PFSK-1 (cell line): ENCODE data around the gene ATG7.

Experiments
- FOXP2 ChIP-seq: optimal IDR thresholded peaks from 2 replicates; pipeline ENCODE3; 2011; ENCODE audit warnings: borderline replicate concordance, control low read depth, inconsistent platforms; ENCODE audit not compliant: insufficient read depth; ENCODE audit errors: extremely low read length, extremely low read depth
- POLR2AphosphoS5 ChIP-seq: IDR thresholded peaks from 2 replicates; pipeline ENCODE4 v1.6.1; 2012; ENCODE audit warnings: low read depth, mild to moderate bottlenecking, control low read depth, low read length, moderate library complexity
- SIN3A ChIP-seq: IDR thresholded peaks from 2 replicates; pipeline ENCODE4 v1.6.1; 2012; ENCODE audit warnings: mild to moderate bottlenecking, low read length, moderate library complexity, borderline replicate concordance; ENCODE audit not compliant: insufficient read depth
- TAF1 ChIP-seq: IDR thresholded peaks from 2 replicates; pipeline ENCODE4 v1.6.1; 2012; ENCODE audit warnings: low read length, control low read depth, borderline replicate concordance; ENCODE audit not compliant: insufficient read depth
- TF ChIP-seq, protein P1 (sequence below), 2 experiments: IDR thresholded peaks; 2 replicates each; pipeline versions ENCODE4 v1.6.1 to v1.8.0; 2011 to 2012; ENCODE audit warnings: low read depth in 2 of 2, low read length in 2 of 2, control low read depth in 1 of 2, inconsistent platforms in 1 of 2, mild to moderate bottlenecking in 1 of 2, moderate library complexity in 1 of 2; ENCODE audit not compliant: insufficient read depth in 1 of 2

DNA sequence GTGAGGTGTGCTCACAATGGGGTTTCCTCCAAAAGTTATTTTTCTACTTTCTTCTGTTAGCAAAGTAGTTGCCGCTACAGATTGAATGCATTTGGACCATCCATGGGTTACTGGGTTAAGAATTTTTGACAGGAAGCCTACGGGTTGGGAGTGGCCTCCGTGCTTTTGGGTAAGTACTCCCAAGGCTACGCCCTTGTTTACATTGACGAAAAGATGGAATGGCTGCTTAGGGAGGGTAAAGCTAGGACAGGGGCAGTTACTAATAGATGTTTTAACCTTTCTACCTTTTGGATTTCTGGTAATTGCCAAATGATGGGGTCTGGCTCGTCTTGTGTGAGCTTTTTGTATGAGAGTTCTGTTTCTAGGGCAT is 20.4 kb upstream of the ATG7 start:
- TF ChIP-seq, protein P1, sequence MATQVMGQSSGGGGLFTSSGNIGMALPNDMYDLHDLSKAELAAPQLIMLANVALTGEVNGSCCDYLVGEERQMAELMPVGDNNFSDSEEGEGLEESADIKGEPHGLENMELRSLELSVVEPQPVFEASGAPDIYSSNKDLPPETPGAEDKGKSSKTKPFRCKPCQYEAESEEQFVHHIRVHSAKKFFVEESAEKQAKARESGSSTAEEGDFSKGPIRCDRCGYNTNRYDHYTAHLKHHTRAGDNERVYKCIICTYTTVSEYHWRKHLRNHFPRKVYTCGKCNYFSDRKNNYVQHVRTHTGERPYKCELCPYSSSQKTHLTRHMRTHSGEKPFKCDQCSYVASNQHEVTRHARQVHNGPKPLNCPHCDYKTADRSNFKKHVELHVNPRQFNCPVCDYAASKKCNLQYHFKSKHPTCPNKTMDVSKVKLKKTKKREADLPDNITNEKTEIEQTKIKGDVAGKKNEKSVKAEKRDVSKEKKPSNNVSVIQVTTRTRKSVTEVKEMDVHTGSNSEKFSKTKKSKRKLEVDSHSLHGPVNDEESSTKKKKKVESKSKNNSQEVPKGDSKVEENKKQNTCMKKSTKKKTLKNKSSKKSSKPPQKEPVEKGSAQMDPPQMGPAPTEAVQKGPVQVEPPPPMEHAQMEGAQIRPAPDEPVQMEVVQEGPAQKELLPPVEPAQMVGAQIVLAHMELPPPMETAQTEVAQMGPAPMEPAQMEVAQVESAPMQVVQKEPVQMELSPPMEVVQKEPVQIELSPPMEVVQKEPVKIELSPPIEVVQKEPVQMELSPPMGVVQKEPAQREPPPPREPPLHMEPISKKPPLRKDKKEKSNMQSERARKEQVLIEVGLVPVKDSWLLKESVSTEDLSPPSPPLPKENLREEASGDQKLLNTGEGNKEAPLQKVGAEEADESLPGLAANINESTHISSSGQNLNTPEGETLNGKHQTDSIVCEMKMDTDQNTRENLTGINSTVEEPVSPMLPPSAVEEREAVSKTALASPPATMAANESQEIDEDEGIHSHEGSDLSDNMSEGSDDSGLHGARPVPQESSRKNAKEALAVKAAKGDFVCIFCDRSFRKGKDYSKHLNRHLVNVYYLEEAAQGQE (IDR thresholded peaks at IDR 0.05; ENCODE audit: insufficient read depth in 1 of 2, low read depth in 2 of 2, low read length in 2 of 2) = no peak
- TF ChIP-seq SIN3A (no peak), POLR2AphosphoS5 (no peak), TAF1 (no peak), FOXP2 (no peak)
